Prostate gland (tissue), 2 donors: ENCODE results near the gene GREB1. TPM values are rescaled to one million over a fixed set of nuclear protein-coding genes. Genes with fewer than 3 reads are reported as not detected.

Experiments used
- DNase-seq: peaks from one replicate; pipeline ENCODE4 v3.0.0-alpha.2; 2019; ENCODE audit warnings: low spot score
- H3K27ac ChIP-seq, 2 donors: fragments of 200-600 bp; sonication (generic); 2 replicates each; pipeline ENCODE4 v1.5.1; 2017 to 2019
- H3K27me3 ChIP-seq: fragments of 200-600 bp; sonication (generic); replicated peaks from 2 replicates; pipeline ENCODE4 v1.5.1; 2019; ENCODE audit not compliant: insufficient read depth
- H3K36me3 ChIP-seq, 2 donors: fragments of 200-600 bp; sonication (generic); 1 replicate in 1 of 2; 2 replicates in 1 of 2; pipeline versions ENCODE4 v1.5.1 to v1.8.1; 2017 to 2019
- H3K4me1 ChIP-seq: fragments of 200-600 bp; sonication (generic); replicated peaks from 2 replicates; pipeline ENCODE4 v1.5.1; 2019
- H3K4me3 ChIP-seq, 2 donors: fragments of 200-600 bp; sonication (generic); 2 replicates each; pipeline ENCODE4 v1.5.1; 2017 to 2019
- H3K9me3 ChIP-seq: fragments of 200-600 bp; sonication (generic); 2 replicates; pipeline ENCODE4 v1.5.1; 2017
- POLR2A ChIP-seq: fragments of 450-650 bp; IDR thresholded peaks from one replicate; pipeline ENCODE4 v1.6.1; 2016; ENCODE audit warnings: antibody characterized with exemption, mild to moderate bottlenecking
- POLR2AphosphoS5 ChIP-seq: sonication (generic); formaldehyde crosslinking; IDR thresholded peaks from one replicate; pipeline ENCODE4 v1.6.1; 2017; ENCODE audit warnings: antibody characterized with exemption
- WGBS: methylation state at CpG from one replicate; pipeline ENCODE4 v1.1.5; 2018; 5-methylcytosine and 5-hydroxymethylcytosine counted together
- intact Hi-C: fragments of 100-400 bp; cut with DNase I; formaldehyde crosslinking; loops from one replicate; pipeline ENCODE4 v1.14.2; 2022
- total RNA-seq, 2 donors: library from RNA; depleted of rRNA; stranded (reverse); fragments of >200 nt; gene quantifications; one replicate each; pipeline ENCODE4 v1.1.0, GENCODE V29; 2016
- TF ChIP-seq, protein P1 (sequence below), 4 experiments: fragments of 200-600 bp in 2 of 4; fragments of 450-650 bp in 2 of 4; sonication (generic) in 2 of 4; IDR thresholded peaks; 1 replicate in 3 of 4; 2 replicates in 1 of 4; pipeline ENCODE4 v1.5.1; 2016 to 2019; ENCODE audit warnings: antibody characterized with exemption in 4 of 4, mild to moderate bottlenecking in 2 of 4, moderate library complexity in 2 of 4

GREB1 gene
- total RNA-seq, 2 donors from 2014 or later = 224 to 392 TPM

DNA sequence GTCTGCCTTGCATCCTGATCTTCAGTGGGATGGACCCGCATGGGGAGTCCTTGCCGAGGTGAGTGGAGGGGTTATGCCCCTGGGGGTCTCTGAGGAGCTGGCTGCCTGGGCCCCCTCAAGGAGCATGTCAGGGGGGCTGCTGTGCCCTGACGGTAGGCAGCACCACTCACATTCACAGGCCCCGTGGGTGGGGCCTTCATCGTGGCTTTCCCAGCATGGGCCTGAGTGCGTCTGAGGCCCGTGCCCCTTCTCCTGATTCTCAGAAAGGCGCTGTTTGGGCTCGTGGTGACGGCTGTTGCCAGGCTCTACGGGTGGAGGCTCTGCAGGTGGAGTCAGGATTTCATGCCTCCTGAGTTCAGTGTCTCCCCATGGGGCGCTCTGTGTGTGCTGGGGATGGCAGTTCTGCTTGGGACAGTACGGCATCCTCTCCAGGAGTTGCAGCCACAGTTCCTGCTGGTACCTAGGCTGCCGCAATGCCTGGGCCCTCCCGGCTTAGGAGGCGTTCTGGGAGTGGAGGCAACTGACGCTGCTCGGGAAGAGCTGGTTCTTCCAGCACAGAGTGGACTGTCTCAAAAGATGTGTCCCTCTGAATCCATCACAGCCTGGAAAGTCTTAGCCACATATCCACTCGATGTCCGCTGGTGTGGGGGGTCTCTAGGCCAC, 78.8 kb downstream of the GREB1 start:
- H3K27me3 ChIP-seq = no peaks in the 10 kb centered on the region
- TF ChIP-seq POLR2A (no peak), POLR2AphosphoS5 (no peak)
- TF ChIP-seq, protein P1, sequence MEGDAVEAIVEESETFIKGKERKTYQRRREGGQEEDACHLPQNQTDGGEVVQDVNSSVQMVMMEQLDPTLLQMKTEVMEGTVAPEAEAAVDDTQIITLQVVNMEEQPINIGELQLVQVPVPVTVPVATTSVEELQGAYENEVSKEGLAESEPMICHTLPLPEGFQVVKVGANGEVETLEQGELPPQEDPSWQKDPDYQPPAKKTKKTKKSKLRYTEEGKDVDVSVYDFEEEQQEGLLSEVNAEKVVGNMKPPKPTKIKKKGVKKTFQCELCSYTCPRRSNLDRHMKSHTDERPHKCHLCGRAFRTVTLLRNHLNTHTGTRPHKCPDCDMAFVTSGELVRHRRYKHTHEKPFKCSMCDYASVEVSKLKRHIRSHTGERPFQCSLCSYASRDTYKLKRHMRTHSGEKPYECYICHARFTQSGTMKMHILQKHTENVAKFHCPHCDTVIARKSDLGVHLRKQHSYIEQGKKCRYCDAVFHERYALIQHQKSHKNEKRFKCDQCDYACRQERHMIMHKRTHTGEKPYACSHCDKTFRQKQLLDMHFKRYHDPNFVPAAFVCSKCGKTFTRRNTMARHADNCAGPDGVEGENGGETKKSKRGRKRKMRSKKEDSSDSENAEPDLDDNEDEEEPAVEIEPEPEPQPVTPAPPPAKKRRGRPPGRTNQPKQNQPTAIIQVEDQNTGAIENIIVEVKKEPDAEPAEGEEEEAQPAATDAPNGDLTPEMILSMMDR (IDR thresholded peaks at IDR 0.05) = no peak
- no peak overlapping the region for H3K4me3 ChIP-seq
- 82% methylated on average over 17 of the region's 20 CpGs for WGBS
- intact Hi-C loops = no loop called here
- H3K36me3 ChIP-seq = peaks cover 13 to 20% of the 10 kb centered on the region in 2 donors
- no peaks in the 10 kb centered on the region for H3K9me3 ChIP-seq
- no peak for DNase-seq
- no peaks in the 10 kb centered on the region for H3K4me1 ChIP-seq
- no peak overlapping the region for H3K27ac ChIP-seq

DNA sequence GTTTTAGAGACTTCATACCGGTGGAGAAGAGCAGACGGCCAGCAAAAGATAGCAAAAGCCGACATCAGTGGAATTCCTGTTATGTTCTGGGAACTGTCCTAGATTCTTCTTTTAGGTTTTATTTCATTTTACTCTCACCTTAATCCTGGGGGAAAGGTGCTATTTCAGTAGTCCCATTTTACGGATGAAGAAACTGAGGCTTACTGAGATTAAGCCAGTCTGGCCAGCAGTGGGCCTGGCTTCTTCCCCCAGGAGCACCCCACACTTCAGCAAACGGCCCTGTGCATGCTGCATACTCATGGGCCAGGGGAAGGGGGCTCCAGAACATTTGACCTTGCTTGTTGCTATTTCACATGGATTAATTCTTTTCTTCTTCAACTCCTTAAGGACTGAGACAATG, 79.5 kb downstream of the GREB1 start:
- no peak overlapping the region for H3K4me3 ChIP-seq
- peaks cover 13 to 25% of the 10 kb centered on the region in 2 donors for H3K36me3 ChIP-seq
- no peaks in the 10 kb centered on the region for H3K27me3 ChIP-seq
- 94% methylated on average over 5 of the region's 5 CpGs for whole genome bisulfite sequencing
- no peak for DNase-seq
- H3K9me3 ChIP-seq = no peaks in the 10 kb centered on the region
- no peak overlapping the region for H3K27ac ChIP-seq
- intact Hi-C loops = no loop called here
- H3K4me1 ChIP-seq = no peaks in the 10 kb centered on the region
- TF ChIP-seq POLR2AphosphoS5 = no peak
- no peak for TF ChIP-seq POLR2A
- TF ChIP-seq, protein P1 (IDR thresholded peaks at IDR 0.05) = no peak

DNA sequence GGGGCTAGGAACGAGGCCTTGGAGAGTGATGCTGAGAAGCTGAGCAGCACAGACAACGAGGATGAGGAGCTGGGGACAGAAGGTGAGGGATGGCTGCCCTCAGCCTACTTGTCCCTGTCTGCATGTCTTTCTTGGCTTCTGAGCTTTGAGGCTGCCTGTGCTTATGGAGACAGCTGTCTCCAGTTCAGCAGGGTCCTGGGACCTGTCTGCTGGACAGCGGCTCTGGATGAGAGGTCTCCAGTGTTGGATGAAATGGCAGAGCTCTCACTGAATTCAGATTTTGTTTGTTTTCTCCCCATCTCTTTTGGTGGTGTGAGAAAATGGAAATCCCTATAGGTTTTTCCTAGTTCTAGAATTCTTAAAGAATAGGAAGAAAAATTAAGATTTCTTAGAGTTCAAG, 81.4 kb downstream of the GREB1 start:
- H3K36me3 ChIP-seq = peaks cover 13 to 29% of the 10 kb centered on the region in 2 donors
- H3K27ac ChIP-seq = no peak overlapping the region
- TF ChIP-seq, protein P1 (IDR thresholded peaks at IDR 0.05) = no peak
- no peak for TF ChIP-seq POLR2A
- TF ChIP-seq POLR2AphosphoS5 = no peak
- H3K4me3 ChIP-seq = no peak overlapping the region
- no peak for DNase-seq
- H3K27me3 ChIP-seq = no peaks in the 10 kb centered on the region
- intact Hi-C loops = no loop called here
- H3K9me3 ChIP-seq = no peaks in the 10 kb centered on the region
- WGBS = 89% methylated on average over 3 of the region's 3 CpGs
- no peaks in the 10 kb centered on the region for H3K4me1 ChIP-seq

DNA sequence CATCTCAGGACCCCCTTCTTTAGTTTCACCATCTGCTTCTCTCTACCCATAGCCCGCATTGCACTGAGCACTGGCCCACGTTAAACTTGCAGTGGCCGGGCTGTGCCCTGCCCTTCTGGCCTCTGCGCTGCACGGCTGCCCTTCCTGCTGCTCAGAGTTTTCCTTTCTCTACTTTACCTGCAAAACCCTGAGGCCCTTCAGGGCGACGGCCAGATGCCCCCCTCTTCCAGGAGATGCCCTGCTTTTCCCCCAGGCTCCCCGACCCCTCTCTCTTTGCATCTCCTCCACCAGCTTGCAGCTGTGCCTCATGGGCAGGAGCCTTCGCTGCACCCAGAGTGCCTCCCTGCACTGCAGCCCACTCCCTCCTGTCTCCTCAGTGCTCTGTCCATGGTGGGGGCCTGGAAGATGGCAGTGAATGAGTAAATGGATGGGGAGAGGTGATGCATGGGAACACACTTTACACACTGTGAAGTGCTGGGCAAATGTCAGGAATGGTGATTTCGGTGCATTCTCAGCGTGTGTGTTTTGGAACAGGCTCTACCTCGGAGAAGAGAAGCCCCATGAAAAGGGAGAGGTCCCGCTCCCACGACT, 82.3 kb downstream of the GREB1 start:
- Histone ChIP-seq H3K27me3 (no peaks in the 10 kb centered on the region), H3K9me3 (no peaks in the 10 kb centered on the region), H3K4me1 (no peaks in the 10 kb centered on the region), H3K4me3 (no peak overlapping the region), H3K36me3 (peaks cover 16 to 19% of the 10 kb centered on the region in 2 donors), H3K27ac (no peak overlapping the region)
- WGBS = 87% methylated on average over 14 of the region's 14 CpGs
- no peak for TF ChIP-seq POLR2A
- TF ChIP-seq, protein P1 (IDR thresholded peaks at IDR 0.05) = no peak
- TF ChIP-seq POLR2AphosphoS5 = no peak
- intact Hi-C loops = no loop called here
- DNase-seq = no peak
